HFFc6 (cell line): ENCODE data around the gene FUT7. TPM values are rescaled to one million over a fixed set of nuclear protein-coding genes. Genes with fewer than 3 reads are reported as not detected.

Experiments used
- DNase-seq: peaks from one replicate; pipeline ENCODE4 v3.0.0-alpha.2; 2018
- H3K27ac Mint-ChIP-seq: 2 replicates; pipeline ENCODE4 v1.8.0; 2020; ENCODE audit warnings: mild to moderate bottlenecking, mixed read lengths
- H3K27me3 Mint-ChIP-seq: 2 replicates; pipeline ENCODE4 v1.8.0; 2021; ENCODE audit warnings: mild to moderate bottlenecking, moderate library complexity, mixed read lengths; ENCODE audit not compliant: insufficient read depth
- H3K36me3 Mint-ChIP-seq: 2 replicates; pipeline ENCODE4 v1.8.0; 2021; ENCODE audit warnings: low read depth, mixed read lengths
- H3K4me1 Mint-ChIP-seq: 2 replicates; pipeline ENCODE4 v1.8.0; 2020; ENCODE audit warnings: low read depth, mixed read lengths
- H3K4me3 Mint-ChIP-seq: 2 replicates; pipeline ENCODE4 v1.8.0; 2020; ENCODE audit warnings: mild to moderate bottlenecking, moderate library complexity, mixed read lengths
- H3K9me3 Mint-ChIP-seq: 2 replicates; pipeline ENCODE4 v1.8.0; 2020; ENCODE audit warnings: mild to moderate bottlenecking, mixed read lengths
- CTCF ChIP-seq: fragments of 200-600 bp; sonication (generic); IDR thresholded peaks from 2 replicates; pipeline ENCODE4 v1.5.0; 2021; ENCODE audit warnings: antibody characterized with exemption, mild to moderate bottlenecking
- long read RNA-seq: library from polyadenylated mRNA; unstranded; transcript quantifications from one replicate; pipeline ENCODE4 v2.0.0, GENCODE V29; 2019
- total RNA-seq, 6 experiments: library from RNA; stranded (reverse); fragmentation: NEBNext Ultra II Directional; extraction: Animal tissue kit (Norgen Biotek cat#: 25700); gene quantifications; 2 replicates in 1 of 6; 3 replicates in 5 of 6; pipeline ENCODE4 v1.2.3, GENCODE V29; 2021

The FUT7 gene, protein sequence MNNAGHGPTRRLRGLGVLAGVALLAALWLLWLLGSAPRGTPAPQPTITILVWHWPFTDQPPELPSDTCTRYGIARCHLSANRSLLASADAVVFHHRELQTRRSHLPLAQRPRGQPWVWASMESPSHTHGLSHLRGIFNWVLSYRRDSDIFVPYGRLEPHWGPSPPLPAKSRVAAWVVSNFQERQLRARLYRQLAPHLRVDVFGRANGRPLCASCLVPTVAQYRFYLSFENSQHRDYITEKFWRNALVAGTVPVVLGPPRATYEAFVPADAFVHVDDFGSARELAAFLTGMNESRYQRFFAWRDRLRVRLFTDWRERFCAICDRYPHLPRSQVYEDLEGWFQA
- not detected for total RNA-seq
- long read RNA-seq = 0 reads

DNA sequence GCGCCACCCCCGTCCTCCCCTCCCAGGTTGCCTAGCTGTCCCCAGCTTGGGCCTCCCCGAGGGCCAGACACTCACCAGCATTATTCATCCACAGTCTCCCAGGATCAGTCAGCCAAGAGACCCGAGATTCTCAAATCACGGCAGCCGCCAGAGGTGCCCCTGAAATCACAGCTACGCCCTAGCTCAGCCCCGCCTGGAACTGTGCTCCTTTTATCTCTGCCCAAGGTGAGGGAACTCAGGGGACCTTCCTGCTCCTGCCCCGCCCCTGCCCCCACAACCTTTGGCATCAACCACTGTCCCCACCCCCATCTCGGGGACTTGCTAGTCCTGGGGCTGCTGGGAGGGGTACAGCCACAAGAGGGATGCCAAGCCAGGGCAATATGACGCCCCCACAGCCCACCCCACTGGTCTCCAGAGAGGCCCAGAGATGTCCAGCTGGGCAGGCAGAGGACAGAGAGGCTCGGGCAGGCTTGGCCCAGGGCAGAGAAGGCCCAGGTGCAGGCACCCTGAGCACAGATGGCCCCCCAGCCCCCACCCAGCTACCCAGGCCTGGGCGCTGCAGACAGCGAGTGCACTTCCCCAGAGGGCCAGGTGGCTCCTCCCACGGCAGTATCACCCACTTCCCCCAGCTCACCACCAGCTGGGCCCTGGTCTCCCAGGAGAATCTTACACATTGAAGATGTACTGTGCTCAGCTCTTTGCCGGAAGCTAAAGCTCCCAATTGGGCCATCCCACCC, at the start of gene FUT7:
TSS of gene FUT7 (minus strand) at position 185 of the 737 bp plus-strand sequence. CDS start at position 88, 97 bp downstream.
- TF ChIP-seq CTCF = no peak
- Mint-ChIP-seq H3K9me3 (no peaks in the 10 kb centered on the region), H3K4me1 (0 out of 2 replicates have a peak, but pooled peaks cover 4% of the 10 kb centered on the region), H3K36me3 (no peaks in the 10 kb centered on the region), H3K27ac (no peak within 1 kb of the TSS), H3K27me3 (no peaks in the 10 kb centered on the region; the same call in 1 of the 2 replicates), H3K4me3 (no peak within 1 kb of the TSS)
- DNase-seq = no peak

GRCh38 chr9:137080260-137081122, 48.6 kb upstream of the FUT7 start:
- no peaks in the 10 kb centered on the region for H3K9me3 Mint-ChIP-seq
- no peak overlapping the region for H3K27ac Mint-ChIP-seq
- H3K27me3 Mint-ChIP-seq = peaks cover 3% of the 10 kb centered on the region; the same call in 1 of the 2 replicates
- H3K4me3 Mint-ChIP-seq = no peak overlapping the region
- no peaks in the 10 kb centered on the region for H3K36me3 Mint-ChIP-seq
- no peak for TF ChIP-seq CTCF
- no peak for DNase-seq
- H3K4me1 Mint-ChIP-seq = peaks cover 32% of the 10 kb centered on the region

DNA sequence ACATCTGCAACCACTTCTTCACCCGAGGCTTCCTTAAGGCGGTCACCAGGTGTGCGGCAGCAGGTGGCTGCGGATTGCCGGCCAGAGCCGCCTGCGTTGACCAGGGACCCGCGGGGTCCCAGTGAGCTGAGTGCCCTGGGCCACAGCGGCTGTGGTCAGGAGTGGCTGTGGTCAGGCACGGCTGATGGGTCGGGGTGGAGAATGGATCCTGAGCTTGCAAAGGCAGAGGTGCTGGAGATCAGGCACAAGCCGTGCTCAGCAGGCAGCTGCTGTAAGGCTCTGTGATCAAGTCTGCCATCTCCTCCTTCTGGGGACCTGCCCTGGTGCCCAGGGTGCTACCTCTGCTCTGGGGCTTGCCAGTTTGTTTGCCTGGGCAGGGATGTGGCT, 47.5 kb upstream of the FUT7 start:
- peaks cover 3% of the 10 kb centered on the region for H3K27me3 Mint-ChIP-seq

DNA sequence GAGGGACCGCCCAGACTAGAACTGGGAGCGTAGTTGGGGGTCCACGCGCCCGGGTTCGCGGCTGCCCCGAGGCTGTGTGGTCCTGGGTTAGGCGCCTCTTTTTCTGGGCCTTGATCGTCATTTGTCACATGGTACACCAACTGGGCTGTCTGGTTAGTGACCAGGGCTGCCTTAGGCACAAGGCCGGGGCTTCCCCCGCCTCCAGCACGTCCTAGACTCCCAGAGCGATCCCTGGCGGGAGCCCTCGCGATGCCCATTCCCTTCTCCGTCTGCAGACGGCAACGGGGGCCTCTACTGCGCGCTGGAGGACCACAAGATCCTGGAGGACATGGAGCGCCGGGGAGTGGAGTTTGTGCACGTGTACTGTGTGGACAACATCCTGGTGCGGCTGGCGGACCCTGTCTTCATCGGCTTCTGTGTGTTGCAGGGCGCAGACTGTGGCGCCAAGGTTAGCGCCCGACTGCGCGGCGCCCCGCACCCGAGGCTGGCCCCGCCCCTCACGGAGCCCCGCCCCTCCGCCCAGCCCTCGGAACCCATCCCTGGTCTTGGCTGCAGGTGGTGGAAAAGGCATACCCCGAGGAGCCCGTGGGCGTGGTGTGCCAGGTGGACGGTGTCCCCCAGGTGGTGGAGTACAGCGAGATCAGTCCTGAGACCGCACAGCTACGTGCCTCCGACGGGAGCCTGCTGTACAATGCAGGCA, 47.0 kb upstream of the FUT7 start:
- H3K4me1 Mint-ChIP-seq = peaks cover 21% of the 10 kb centered on the region
- no peak overlapping the region for H3K27ac Mint-ChIP-seq
- H3K36me3 Mint-ChIP-seq = no peaks in the 10 kb centered on the region
- H3K9me3 Mint-ChIP-seq = no peaks in the 10 kb centered on the region
- H3K4me3 Mint-ChIP-seq = peak overlapping the region; percentile 81
- TF ChIP-seq CTCF = no peak
- H3K27me3 Mint-ChIP-seq = peaks cover 3% of the 10 kb centered on the region
- DNase-seq = no peak

More for the DNA sequence above, 47.5 kb upstream of the FUT7 start:
- Mint-ChIP-seq H3K36me3 (no peaks in the 10 kb centered on the region), H3K27ac (no peak overlapping the region), H3K4me1 (peaks cover 25% of the 10 kb centered on the region), H3K9me3 (no peaks in the 10 kb centered on the region), H3K4me3 (0 out of 2 replicates have a peak overlapping the region, but pooled peaks have one; percentile 32)
- no peak for TF ChIP-seq CTCF
- DNase-seq = no peak
